Right lung (tissue), 5 donors: ENCODE measurements around the gene TEX12. TPM values are rescaled to one million over a fixed set of nuclear protein-coding genes. Genes with fewer than 3 reads are reported as not detected.

ENCODE experiments used
- DNase-seq, 2 donors: peaks; one replicate each; pipeline ENCODE4 v3.0.0-alpha.2; 2013
- polyA plus RNA-seq, 5 donors: library from polyadenylated mRNA; unstranded; fragments of 120-200 nt; gene quantifications; one replicate each; pipeline versions ENCODE4 v1.2.1 to v1.2.3, GENCODE V29; 2013; ENCODE audit warnings: inconsistent platforms in 1 of 5, low replicate concordance in 1 of 5; ENCODE audit not compliant: insufficient read length in 5 of 5, insufficient read depth in 1 of 5

TEX12 gene
- polyA plus RNA-seq, 5 donors, result 0.10 to 0.48 (median 0.31) TPM; not detected in 1

- DNase-seq, result no peak
Observed at GRCh38 chr11:112211536-112211935, 44.4 kb downstream of the TEX12 start.

GRCh38 chr11:112212290-112212689, 45.1 kb downstream of the TEX12 start:
- no peak for DNase-seq

GRCh38 chr11:112212710-112213109, 45.5 kb downstream of the TEX12 start:
- no peak for DNase-seq

- DNase-seq, result no peak
Observed at GRCh38 chr11:112213753-112214152, 46.6 kb downstream of the TEX12 start.

GRCh38 chr11:112215621-112216020, 48.4 kb downstream of the TEX12 start:
- DNase-seq, result no peak

GRCh38 chr11:112216561-112217105, 49.5 kb downstream of the TEX12 start:
- DNase-seq, result no peak

GRCh38 chr11:112219476-112220232, 52.5 kb downstream of the TEX12 start:
- peak; percentile 58 to 70 for DNase-seq

GRCh38 chr11:112221274-112221835, 54.2 kb downstream of the TEX12 start:
- no peak for DNase-seq

Other genes starting within 250 kb of the TEX12 start
- gene C11orf52, start 248.5 kb upstream of the TEX12 start, polyA plus RNA-seq, result 10 to 100 TPM in 3 of 5 donors, 1 to 10 TPM in 2; 7.0 to 12.3 (median 11.5) TPM
- gene DIXDC1, start 230.0 kb upstream of the TEX12 start, polyA plus RNA-seq, result 10 to 100 TPM; 16.4 to 29.5 (median 25.3) TPM
- 10 to 100 TPM; 28.4 to 35.6 (median 34.3) TPM for gene DLAT, start 142.0 kb upstream of the TEX12 start, polyA plus RNA-seq
- gene PIH1D2, start 93.4 kb upstream of the TEX12 start, polyA plus RNA-seq, result 10 to 100 TPM in 1 of 5 donors, 1 to 10 TPM in 4; 6.5 to 11.2 (median 8.7) TPM
- gene NKAPD1, start 93.1 kb upstream of the TEX12 start, polyA plus RNA-seq, result 10 to 100 TPM; 39.9 to 64.6 (median 53.5) TPM
- 10 to 100 TPM; 56.4 to 74.3 (median 62.1) TPM for gene TIMM8B, start 80.6 kb upstream of the TEX12 start, polyA plus RNA-seq
- 100 to 1,000 TPM; 114 to 145 (median 120) TPM for gene SDHD, start 80.5 kb upstream of the TEX12 start, polyA plus RNA-seq
- 1 to 10 TPM; 1.3 to 5.2 (median 1.4) TPM for gene IL18, start 3.3 kb upstream of the TEX12 start, polyA plus RNA-seq
- gene BCO2, start 8.1 kb downstream of the TEX12 start, polyA plus RNA-seq, result 10 to 100 TPM in 1 of 5 donors, 1 to 10 TPM in 4; 7.8 to 10.6 (median 9.0) TPM
- gene PTS, start 59.1 kb downstream of the TEX12 start, polyA plus RNA-seq, result 10 to 100 TPM; 33.9 to 47.8 (median 40.3) TPM
- gene PLET1, start 93.5 kb downstream of the TEX12 start, polyA plus RNA-seq, result not detected